Prostate gland (tissue), 2 donors: ENCODE data around the gene SSC5D. TPM values are rescaled to one million over a fixed set of nuclear protein-coding genes. Genes with fewer than 3 reads are reported as not detected.

Experiments
- DNase-seq: peaks from one replicate; pipeline ENCODE4 v3.0.0-alpha.2; 2019; ENCODE audit warnings: low spot score
- H3K27ac ChIP-seq, 2 donors: fragments of 200-600 bp; sonication (generic); 2 replicates each; pipeline ENCODE4 v1.5.1; 2017 to 2019
- H3K27me3 ChIP-seq: fragments of 200-600 bp; sonication (generic); replicated peaks from 2 replicates; pipeline ENCODE4 v1.5.1; 2019; ENCODE audit not compliant: insufficient read depth
- H3K36me3 ChIP-seq, 2 donors: fragments of 200-600 bp; sonication (generic); 1 replicate in 1 of 2; 2 replicates in 1 of 2; pipeline versions ENCODE4 v1.5.1 to v1.8.1; 2017 to 2019
- H3K4me1 ChIP-seq: fragments of 200-600 bp; sonication (generic); replicated peaks from 2 replicates; pipeline ENCODE4 v1.5.1; 2019
- H3K4me3 ChIP-seq, 2 donors: fragments of 200-600 bp; sonication (generic); 2 replicates each; pipeline ENCODE4 v1.5.1; 2017 to 2019
- H3K9me3 ChIP-seq: fragments of 200-600 bp; sonication (generic); 2 replicates; pipeline ENCODE4 v1.5.1; 2017
- POLR2A ChIP-seq: fragments of 450-650 bp; IDR thresholded peaks from one replicate; pipeline ENCODE4 v1.6.1; 2016; ENCODE audit warnings: antibody characterized with exemption, mild to moderate bottlenecking
- POLR2AphosphoS5 ChIP-seq: sonication (generic); formaldehyde crosslinking; IDR thresholded peaks from one replicate; pipeline ENCODE4 v1.6.1; 2017; ENCODE audit warnings: antibody characterized with exemption
- WGBS: methylation state at CpG from one replicate; pipeline ENCODE4 v1.1.5; 2018; 5-methylcytosine and 5-hydroxymethylcytosine counted together
- intact Hi-C: fragments of 100-400 bp; cut with DNase I; formaldehyde crosslinking; loops from one replicate; pipeline ENCODE4 v1.14.2; 2022
- total RNA-seq, 2 donors: library from RNA; depleted of rRNA; stranded (reverse); fragments of >200 nt; gene quantifications; one replicate each; pipeline ENCODE4 v1.1.0, GENCODE V29; 2016
- TF ChIP-seq, protein P1 (sequence below), 4 experiments: fragments of 200-600 bp in 2 of 4; fragments of 450-650 bp in 2 of 4; sonication (generic) in 2 of 4; IDR thresholded peaks; 1 replicate in 3 of 4; 2 replicates in 1 of 4; pipeline ENCODE4 v1.5.1; 2016 to 2019; ENCODE audit warnings: antibody characterized with exemption in 4 of 4, mild to moderate bottlenecking in 2 of 4, moderate library complexity in 2 of 4

The SSC5D gene
- total RNA-seq, 2 donors from 2014 or later, result 5.6 to 8.6 TPM

DNA sequence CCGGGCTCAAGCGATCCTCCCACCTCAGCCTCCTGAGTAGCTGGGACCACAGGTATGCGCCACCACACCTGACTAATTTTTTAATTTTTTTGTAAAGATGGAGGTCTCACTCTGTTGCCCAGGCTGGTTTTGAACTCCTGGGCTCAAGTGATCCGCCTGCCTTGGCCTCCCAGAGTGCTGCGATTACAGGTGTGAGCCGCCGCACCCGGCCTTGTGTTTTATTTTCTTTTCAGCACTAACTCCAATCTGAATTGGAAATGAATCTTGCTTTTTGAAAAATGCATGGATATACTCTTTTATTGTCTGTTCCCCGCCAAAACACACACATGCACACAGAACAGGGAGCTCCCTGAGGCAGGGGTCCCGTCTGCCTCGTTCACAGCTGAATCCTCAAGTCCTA is 25.5 kb upstream of the SSC5D start:
- Histone ChIP-seq H3K9me3 (no peaks in the 10 kb centered on the region), H3K36me3 (no peaks in the 10 kb centered on the region), H3K27me3 (no peaks in the 10 kb centered on the region), H3K4me1 (no peaks in the 10 kb centered on the region), H3K27ac (no peak overlapping the region), H3K4me3 (no peak overlapping the region)
- DNase-seq, result no peak
- WGBS, result 77% methylated on average over 11 of the region's 11 CpGs
- no peak for TF ChIP-seq POLR2AphosphoS5
- TF ChIP-seq, protein P1, sequence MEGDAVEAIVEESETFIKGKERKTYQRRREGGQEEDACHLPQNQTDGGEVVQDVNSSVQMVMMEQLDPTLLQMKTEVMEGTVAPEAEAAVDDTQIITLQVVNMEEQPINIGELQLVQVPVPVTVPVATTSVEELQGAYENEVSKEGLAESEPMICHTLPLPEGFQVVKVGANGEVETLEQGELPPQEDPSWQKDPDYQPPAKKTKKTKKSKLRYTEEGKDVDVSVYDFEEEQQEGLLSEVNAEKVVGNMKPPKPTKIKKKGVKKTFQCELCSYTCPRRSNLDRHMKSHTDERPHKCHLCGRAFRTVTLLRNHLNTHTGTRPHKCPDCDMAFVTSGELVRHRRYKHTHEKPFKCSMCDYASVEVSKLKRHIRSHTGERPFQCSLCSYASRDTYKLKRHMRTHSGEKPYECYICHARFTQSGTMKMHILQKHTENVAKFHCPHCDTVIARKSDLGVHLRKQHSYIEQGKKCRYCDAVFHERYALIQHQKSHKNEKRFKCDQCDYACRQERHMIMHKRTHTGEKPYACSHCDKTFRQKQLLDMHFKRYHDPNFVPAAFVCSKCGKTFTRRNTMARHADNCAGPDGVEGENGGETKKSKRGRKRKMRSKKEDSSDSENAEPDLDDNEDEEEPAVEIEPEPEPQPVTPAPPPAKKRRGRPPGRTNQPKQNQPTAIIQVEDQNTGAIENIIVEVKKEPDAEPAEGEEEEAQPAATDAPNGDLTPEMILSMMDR (IDR thresholded peaks at IDR 0.05), result no peak
- no peak for TF ChIP-seq POLR2A
- intact Hi-C loops, result no loop called here

DNA sequence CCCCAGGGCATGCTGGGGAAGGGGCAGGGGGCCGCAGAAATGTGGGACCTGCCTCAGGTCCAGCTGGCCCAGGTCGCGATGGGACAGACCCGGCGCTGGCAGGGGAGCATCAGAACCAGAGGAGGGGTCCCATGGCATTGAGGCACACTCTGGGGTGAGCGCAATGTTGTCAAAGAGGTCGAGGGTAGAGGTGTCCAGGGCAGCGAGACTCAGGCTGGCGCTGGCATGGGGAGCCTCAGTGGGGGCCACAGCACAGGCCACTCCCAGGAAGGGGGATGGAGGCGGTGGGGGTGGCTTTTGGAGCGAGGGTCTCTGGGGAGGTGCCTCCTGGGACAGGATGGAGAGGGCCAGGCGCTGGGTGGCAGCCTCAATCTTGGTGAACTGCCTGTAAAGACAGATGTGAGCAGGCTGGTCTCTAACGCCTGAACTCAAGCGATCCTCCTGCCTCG is 24.6 kb upstream of the SSC5D start:
- no peaks in the 10 kb centered on the region for H3K9me3 ChIP-seq
- H3K36me3 ChIP-seq, result no peaks in the 10 kb centered on the region
- intact Hi-C loops, result no loop called here
- 71% methylated on average over 15 of the region's 15 CpGs for WGBS
- no peak overlapping the region for H3K27ac ChIP-seq
- TF ChIP-seq POLR2A, result no peak
- TF ChIP-seq POLR2AphosphoS5, result no peak
- TF ChIP-seq, protein P1 (IDR thresholded peaks at IDR 0.05), result no peak
- no peak overlapping the region for H3K4me3 ChIP-seq
- no peaks in the 10 kb centered on the region for H3K27me3 ChIP-seq
- no peaks in the 10 kb centered on the region for H3K4me1 ChIP-seq
- no peak for DNase-seq

DNA sequence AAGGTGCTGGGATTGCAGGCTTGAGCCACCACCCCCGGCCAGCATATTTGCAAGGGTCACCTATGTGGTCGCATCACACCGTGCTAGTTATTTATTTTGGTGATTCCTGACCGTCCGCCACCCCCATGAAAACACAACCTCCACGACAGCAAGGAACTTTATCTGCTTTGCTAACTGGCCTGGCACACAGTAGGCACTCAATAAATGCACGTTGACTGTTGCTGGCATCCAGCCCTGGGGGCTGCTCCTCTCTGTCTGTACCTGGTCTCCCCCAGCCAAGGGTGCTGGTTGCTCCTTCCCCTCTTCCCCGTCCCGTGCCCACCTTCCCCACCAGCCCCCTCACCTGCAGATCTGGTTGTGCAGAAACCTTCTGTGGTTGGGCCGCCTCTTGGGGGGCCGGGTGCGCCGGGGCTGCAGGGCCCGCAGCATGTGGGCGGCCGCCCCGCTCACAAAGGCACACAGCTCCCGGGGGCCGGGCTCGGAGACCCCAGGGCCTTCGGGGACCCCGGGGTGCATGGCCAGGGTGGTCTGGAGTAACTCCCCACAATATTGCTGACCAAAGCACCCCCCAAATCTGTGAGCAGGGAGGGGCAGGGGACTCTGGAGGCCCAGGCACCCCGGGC is 24.1 kb upstream of the SSC5D start:
- H3K27ac ChIP-seq, result no peak overlapping the region
- intact Hi-C loops, result no loop called here
- DNase-seq, result no peak

DNA sequence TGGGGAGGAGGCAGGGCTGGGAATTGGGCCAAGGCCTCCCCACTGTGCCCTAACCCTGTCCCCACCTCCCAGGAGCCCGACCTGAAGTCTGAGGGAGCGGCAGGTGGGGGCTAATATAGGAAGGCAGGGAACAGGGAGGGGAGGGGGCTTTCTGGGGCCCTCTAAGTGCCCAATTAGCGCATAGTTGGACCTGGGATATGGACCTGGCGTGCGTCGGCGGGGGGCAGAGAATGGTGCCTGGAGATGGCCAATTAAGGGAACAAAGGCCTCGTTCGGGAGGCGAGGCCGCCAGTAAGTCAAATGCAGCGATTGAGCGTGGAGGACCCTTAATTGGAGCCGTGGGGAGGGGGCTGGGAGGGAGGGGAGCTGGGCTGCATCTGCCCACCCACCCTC is 23.6 kb upstream of the SSC5D start, which contains the start of gene C19orf85:
C19orf85 (minus strand) TSS at position 90 of the 393 bp plus-strand sequence. CDS start 197 bp downstream, outside the sequence.
- intact Hi-C loops, result no loop called here
- no peak for DNase-seq

More for the DNA sequence above, 24.1 kb upstream of the SSC5D start:
- Histone ChIP-seq H3K4me3 (no peak overlapping the region), H3K4me1 (no peaks in the 10 kb centered on the region), H3K9me3 (no peaks in the 10 kb centered on the region), H3K36me3 (no peaks in the 10 kb centered on the region), H3K27me3 (no peaks in the 10 kb centered on the region)
- 68% methylated on average over 23 of the region's 23 CpGs for WGBS
- TF ChIP-seq, protein P1 (IDR thresholded peaks at IDR 0.05), result no peak
- TF ChIP-seq POLR2A (no peak), POLR2AphosphoS5 (no peak)

More for the DNA sequence above, 23.6 kb upstream of the SSC5D start, which contains the start of gene C19orf85:
- H3K4me3 ChIP-seq, result no peak within 1 kb of the TSS
- H3K4me1 ChIP-seq, result no peaks in the 10 kb centered on the region
- no peaks in the 10 kb centered on the region for H3K36me3 ChIP-seq
- TF ChIP-seq POLR2AphosphoS5 (no peak), POLR2A (no peak)
- TF ChIP-seq, protein P1 (IDR thresholded peaks at IDR 0.05), result no peak
- no peaks in the 10 kb centered on the region for H3K27me3 ChIP-seq
- H3K9me3 ChIP-seq, result no peaks in the 10 kb centered on the region
- WGBS, result 65% methylated on average over 12 of the region's 14 CpGs
- H3K27ac ChIP-seq, result no peak within 1 kb of the TSS
